Fibroblast of gingiva (primary cell): Measurements from ENCODE around the gene SH3BP5.
A peak's percentile ranks its signal among the peaks of the same experiment; 100 is the strongest.

Experiments used
- DNase-seq: peaks from one replicate; pipeline ENCODE4 v3.0.0-alpha.2; 2011; ENCODE audit warnings: low read depth

Gene SH3BP5

GRCh38 chr3:15273227-15273626 lies 59.2 kb downstream of the SH3BP5 start:
- no peak for DNase-seq

- DNase-seq: peak; percentile 91
Observed at GRCh38 chr3:15272426-15273196, 59.8 kb downstream of the SH3BP5 start.

GRCh38 chr3:15271785-15272381 lies 60.5 kb downstream of the SH3BP5 start:
- no peak for DNase-seq

- no peak for DNase-seq
Observed at GRCh38 chr3:15271030-15271429, 61.4 kb downstream of the SH3BP5 start.

- peak; percentile 87 for DNase-seq
Observed at GRCh38 chr3:15269091-15269989, 63.0 kb downstream of the SH3BP5 start.

GRCh38 chr3:15268033-15268631 lies 64.3 kb downstream of the SH3BP5 start:
- peak; percentile 79 for DNase-seq

GRCh38 chr3:15267502-15267901 lies 64.9 kb downstream of the SH3BP5 start:
- no peak for DNase-seq

GRCh38 chr3:15266510-15267376 lies 65.6 kb downstream of the SH3BP5 start:
- no peak for DNase-seq

GRCh38 chr3:15265655-15266509 lies 66.5 kb downstream of the SH3BP5 start:
- no peak for DNase-seq

- peak; percentile 16 for DNase-seq
Observed at GRCh38 chr3:15264486-15264885, 67.9 kb downstream of the SH3BP5 start.

- no peak for DNase-seq
Observed at GRCh38 chr3:15263926-15264325, 68.5 kb downstream of the SH3BP5 start.

- DNase-seq: no peak
Observed at GRCh38 chr3:15263120-15263519, 69.3 kb downstream of the SH3BP5 start.

GRCh38 chr3:15262021-15262420 lies 70.4 kb downstream of the SH3BP5 start:
- DNase-seq: no peak

GRCh38 chr3:15261274-15261673 lies 71.1 kb downstream of the SH3BP5 start:
- DNase-seq: no peak

- no peak for DNase-seq
Observed at GRCh38 chr3:15260531-15260930, 71.9 kb downstream of the SH3BP5 start.

GRCh38 chr3:15258720-15259119 lies 73.7 kb downstream of the SH3BP5 start:
- no peak for DNase-seq

GRCh38 chr3:15256861-15257341 lies 75.5 kb downstream of the SH3BP5 start:
- no peak for DNase-seq

GRCh38 chr3:15255215-15255614 lies 77.2 kb downstream of the SH3BP5 start:
- no peak for DNase-seq

GRCh38 chr3:15253023-15253697 lies 79.2 kb downstream of the SH3BP5 start:
- no peak for DNase-seq

GRCh38 chr3:15246186-15246585 lies 86.2 kb downstream of the SH3BP5 start:
- no peak for DNase-seq
